AG20443 (cell line): ENCODE results near the gene P2RY6.

Source experiments
- DNase-seq: peaks from one replicate; pipeline ENCODE4 v3.0.0; 2012; ENCODE audit warnings: low spot score, mixed read lengths

The P2RY6 gene

GRCh38 chr11:73317803-73318202, 45.7 kb downstream of the P2RY6 start:
- DNase-seq = no peak

GRCh38 chr11:73318501-73319011, 46.4 kb downstream of the P2RY6 start:
- no peak for DNase-seq

DNA sequence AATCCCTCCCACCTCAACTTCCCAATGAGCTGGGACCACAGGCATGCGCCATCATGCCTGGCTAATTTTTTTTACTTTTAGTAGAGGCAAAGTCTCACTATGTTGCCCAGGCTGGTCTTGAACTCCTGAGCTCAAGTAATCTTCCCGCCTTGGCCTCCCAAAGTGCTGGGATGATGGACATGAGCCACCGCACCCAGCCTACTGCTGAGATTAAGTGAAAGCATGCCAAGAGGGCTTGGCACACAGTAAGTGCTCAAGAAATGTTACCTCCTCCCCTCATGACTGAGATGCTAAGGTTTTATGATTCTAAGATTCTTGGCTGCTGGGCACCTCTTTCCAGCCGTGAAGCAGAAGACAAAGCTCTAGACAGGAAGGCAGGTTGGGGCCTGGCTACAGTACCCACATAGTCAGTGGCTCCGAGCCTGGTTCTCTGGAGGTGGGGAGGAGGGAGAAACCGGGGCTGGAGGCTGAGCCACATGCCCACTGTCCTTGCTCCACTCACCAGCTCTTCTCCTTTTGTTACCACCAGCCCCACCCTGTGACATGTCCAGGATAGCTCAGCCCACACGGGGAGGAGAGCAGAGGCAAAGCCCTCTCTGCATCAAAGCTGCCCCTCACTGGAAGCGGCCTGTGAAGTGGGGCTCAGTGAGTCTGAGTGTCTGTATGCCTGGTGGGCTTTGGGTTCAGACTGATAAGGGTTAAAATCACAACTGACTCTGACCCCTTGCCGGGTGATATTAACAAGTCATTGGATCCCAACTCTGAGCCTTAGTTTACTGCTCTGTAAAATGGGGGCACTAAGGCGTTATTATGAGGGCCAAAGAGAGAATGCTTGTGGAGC, 48.8 kb downstream of the P2RY6 start:
- no peak for DNase-seq

DNA sequence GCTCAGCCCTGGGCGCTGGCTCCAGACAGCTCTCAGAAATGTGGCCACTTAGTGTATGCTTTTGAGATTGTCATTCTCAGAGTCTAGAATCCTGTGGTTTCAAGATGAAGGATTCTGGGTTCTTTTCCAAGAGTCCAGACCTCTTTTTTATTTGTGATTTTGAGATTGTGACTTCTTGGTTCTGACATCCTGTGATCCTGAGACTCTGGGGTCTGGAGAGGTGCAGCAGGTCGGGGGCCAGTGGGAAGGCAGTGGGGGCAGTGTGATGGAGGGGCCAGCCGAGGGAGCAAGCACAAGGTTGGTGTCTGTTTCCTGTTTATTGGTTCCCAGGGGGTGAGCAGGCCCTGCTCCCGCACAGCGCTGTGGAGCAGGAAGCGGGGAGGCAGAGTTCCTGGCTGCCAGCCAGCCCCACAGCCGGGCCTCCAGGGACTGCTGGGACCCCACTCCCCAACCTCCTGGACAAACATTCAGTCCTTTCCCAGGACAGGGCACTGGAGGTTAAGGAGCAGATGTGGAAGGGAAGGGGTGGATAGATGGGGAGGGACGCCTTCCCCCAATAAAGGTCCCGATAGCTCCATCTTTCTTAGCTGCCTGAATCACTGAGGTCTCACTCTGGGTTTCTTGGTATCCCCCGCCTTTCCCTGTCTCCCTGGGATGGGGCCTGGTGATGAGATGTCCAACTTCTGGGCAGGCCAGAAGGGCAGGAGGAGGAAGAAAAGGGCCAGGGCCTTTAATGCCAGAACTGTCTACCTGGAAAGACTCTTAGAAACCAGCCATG, 49.7 kb downstream of the P2RY6 start:
- DNase-seq = no peak

DNA sequence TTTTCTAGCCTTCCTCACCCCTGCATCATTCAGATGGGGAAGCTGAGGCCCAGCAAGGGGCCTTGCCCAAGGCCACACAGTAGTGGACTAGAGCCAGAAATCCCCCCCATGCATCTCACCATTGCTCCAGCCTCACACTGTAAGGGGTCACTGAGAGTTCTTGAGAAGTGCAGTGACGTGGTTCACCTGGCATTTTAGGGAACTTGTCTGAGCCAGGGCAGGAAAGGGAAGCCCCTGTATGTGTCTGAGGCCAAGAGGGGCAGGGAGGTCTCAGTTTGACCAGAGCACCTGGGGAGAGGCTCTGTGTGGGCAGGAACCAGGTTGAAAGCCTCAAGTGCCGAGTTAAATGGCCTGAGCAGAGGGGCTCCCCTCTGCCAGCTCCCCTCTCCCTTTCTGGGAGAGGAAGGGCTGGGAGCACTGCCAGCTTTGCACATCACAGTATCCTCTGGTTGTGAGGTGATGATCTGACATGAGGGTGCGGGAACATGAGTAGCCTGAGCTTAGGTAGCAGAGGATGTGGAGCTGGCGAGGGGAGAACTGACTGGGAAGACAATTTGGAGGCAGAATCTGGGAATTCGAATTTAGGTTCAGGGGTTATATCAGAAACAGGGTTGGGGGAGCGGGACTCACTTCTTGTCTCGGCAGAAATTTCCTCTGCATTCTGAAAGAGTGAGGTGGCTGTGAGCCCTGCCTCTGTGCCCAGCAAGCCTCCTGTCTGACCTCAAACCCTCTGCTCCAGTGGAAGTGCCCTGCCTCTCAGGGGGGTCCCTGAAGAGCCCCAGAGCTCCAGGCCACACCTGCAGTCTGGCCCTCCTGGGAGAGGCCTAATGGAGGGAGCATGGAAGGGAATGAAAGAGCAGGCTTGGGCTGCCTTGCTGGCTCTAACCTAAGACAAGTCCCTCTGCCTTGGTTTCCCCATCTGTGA, 50.5 kb downstream of the P2RY6 start:
- DNase-seq = no peak

- DNase-seq = peak; percentile 90
Measured at GRCh38 chr11:73323464-73323863, 51.3 kb downstream of the P2RY6 start.

- DNase-seq = no peak
Measured at GRCh38 chr11:73324116-73324515, 52.0 kb downstream of the P2RY6 start.

DNA sequence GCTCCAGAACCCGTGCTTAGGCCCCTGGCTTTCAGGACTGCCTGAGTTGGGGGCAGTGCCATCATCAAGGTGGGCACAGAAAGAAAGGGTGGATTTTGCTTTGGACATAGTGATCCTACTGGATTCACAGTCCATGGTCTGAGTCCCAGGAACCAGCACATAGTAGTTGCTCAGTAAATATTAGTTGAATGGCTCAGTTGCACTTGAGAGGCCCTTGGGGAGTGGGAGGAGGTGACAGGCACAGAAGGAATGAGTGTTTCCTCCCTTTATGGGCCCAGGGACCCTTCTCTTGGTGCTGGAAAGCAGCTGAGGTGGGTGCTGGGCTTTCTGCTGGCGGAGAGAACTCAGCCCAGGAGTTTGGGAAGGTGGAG, 52.5 kb downstream of the P2RY6 start:
- DNase-seq = no peak

DNA sequence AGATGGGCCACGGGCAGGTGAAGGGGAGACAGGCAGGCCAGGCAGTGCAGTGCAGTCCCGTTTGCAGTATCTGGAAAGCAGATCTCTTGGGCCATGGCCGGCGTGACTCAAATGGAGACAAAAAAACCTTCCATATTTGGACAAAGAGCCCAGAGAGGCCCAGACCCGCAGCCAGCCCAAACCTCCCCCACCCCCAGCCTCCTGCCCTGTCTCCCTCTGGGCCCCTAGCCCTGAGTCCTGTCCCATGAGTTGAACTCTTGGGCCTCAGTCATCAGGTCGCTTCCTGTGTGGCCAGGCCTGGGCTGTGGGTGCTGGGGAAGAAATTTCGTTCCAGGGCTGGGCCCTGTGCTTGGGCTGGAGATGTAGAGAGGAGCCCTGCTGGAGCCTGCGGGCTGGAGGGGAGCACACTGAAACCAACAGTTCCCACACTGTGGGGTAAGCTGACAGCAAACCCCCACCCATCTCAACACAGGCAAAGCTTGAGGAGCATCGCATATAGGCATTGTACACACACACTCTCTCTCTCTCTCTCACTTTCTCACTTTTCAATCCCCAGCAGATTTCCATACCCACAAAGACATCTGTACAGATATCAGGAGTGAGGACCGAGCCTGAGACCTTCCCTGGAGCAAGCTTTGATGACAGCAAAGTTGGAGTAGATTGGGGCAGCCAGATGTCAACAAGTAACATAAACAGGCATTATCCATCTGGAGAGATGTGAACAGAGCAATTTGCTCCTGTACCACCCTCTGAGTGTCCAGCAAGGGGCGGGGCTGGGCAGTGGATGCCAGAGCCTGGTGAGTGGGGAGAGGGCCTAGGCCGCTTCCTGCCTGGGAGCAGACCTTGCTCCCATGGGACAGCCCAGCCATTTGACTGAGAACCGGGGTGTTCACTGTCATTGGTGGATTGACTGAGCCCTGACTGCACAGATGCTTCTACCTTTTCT, 53.2 kb downstream of the P2RY6 start:
- DNase-seq = peak; percentile 68

DNA sequence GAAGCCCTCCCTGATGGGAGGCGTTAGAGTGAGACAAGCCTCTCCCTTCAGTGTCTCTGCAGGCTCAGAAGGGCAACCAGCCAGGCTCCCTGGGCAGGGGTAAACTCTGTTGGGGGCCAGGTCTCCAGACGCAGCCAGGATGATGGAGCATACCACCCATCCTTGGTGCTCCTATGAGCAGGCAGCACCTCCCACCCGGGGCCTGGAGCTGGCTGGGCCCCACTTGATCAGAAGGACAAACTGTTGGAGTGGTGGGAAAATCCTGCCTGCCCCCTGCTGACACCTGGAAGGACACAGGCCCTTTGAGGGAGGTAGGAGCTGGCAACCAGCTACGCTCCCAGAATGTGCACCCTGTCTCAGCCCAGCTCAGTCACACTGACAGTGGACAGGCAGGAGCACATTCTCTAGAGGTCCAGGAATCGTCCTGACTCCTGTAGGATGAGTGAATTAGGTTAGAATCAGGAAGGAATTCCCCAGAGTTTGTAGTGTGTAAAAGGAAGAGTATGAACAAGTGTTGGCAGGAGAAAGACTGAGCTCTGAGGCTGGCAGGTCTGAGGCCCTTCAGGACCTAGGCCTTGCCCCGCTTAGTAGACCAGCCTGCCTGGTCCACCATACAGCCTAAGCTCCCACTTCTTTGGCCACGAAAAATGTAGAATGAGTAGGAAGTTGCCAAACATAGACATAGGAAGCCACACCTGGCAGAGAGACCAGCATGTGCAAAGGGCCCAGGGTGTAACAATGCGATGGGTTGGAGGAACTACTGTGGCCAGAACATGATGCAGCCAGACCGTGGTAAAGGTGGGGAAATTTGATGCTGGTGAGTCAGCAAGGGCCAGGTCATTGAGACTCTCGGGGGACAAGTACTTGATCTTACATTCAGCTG, 55.0 kb downstream of the P2RY6 start:
- DNase-seq = no peak

DNA sequence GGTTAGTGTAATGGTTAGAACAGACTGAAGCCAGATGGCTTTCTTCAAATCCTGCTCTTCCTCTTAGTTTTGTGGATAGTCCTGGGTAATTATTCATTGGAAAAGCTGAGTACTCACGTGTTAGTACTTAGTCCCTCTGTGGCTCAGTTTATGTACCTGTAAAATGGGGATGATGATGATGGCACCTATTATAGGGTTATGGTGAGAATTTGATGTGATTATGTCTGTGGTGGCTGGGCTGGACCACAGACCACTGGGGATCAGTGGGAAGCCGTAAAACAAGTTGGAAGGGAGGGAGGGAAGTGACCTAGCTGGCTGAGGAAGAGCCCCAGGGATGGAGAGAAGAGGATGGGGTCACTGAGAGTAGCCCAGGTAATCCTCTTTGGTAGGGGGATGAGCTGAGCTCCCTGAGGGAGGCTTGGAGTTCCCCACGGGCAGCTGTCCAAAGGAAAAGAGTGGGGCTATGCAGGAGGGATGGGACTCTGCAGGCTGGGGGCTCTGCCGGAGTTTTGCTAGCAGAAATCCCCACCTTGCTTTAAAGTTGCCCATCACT, 55.8 kb downstream of the P2RY6 start:
- no peak for DNase-seq

GRCh38 chr11:73330569-73331093, 58.5 kb downstream of the P2RY6 start:
- DNase-seq = peak; percentile 71

GRCh38 chr11:73331138-73331916, 59.2 kb downstream of the P2RY6 start:
- DNase-seq = no peak

- DNase-seq = no peak
Measured at GRCh38 chr11:73333173-73333572, 61.0 kb downstream of the P2RY6 start.

- no peak for DNase-seq
Measured at GRCh38 chr11:73333640-73334383, 61.7 kb downstream of the P2RY6 start.

GRCh38 chr11:73334384-73335203, 62.5 kb downstream of the P2RY6 start:
- peak; percentile 76 for DNase-seq
